ENCODE data around the gene SYK.

DNA sequence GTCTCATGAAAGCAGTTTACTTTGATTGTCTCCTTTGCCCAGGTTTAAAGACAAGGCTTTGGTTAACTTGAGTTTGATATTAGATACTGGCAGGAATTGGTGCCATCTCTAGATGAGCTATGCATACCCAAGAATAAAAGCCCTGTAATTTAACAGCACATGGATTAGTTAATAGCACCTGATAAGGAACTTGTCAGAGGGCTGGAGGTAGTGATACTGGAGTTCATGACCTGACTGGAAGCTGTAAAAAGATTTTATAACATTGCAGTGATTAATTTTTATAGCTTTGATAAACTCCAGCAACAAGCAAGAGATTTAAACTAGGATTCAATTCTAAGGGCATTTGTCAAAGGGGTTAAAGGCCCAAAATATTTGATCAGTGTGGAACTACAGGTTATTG is 34.9 kb upstream of the SYK start:
- TF ChIP-seq SMC3 (IDR thresholded peaks at IDR 0.05; ENCODE audit: low read depth, low read length) (no peak), POLR2A (IDR thresholded peaks at IDR 0.05; ENCODE audit: low read depth, low read length) (no peak), RAD21 (IDR thresholded peaks at IDR 0.05; ENCODE audit: low read length) (no peak), MXI1 (IDR thresholded peaks at IDR 0.05; ENCODE audit: borderline replicate concordance, low read depth, low read length) (no peak), NFE2L2 (IDR thresholded peaks at IDR 0.05; ENCODE audit: low read depth, low read length) (no peak), RFX5 (IDR thresholded peaks at IDR 0.05; ENCODE audit: low read depth, low read length) (no peak), MAFK (IDR thresholded peaks at IDR 0.05; ENCODE audit: low read depth, low read length) (no peak)
- TF ChIP-seq, protein P1, sequence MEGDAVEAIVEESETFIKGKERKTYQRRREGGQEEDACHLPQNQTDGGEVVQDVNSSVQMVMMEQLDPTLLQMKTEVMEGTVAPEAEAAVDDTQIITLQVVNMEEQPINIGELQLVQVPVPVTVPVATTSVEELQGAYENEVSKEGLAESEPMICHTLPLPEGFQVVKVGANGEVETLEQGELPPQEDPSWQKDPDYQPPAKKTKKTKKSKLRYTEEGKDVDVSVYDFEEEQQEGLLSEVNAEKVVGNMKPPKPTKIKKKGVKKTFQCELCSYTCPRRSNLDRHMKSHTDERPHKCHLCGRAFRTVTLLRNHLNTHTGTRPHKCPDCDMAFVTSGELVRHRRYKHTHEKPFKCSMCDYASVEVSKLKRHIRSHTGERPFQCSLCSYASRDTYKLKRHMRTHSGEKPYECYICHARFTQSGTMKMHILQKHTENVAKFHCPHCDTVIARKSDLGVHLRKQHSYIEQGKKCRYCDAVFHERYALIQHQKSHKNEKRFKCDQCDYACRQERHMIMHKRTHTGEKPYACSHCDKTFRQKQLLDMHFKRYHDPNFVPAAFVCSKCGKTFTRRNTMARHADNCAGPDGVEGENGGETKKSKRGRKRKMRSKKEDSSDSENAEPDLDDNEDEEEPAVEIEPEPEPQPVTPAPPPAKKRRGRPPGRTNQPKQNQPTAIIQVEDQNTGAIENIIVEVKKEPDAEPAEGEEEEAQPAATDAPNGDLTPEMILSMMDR (conservative IDR thresholded peaks at IDR 0.05; ENCODE audit: low read depth, low read length) = no peak
- TF ChIP-seq, protein P2, sequence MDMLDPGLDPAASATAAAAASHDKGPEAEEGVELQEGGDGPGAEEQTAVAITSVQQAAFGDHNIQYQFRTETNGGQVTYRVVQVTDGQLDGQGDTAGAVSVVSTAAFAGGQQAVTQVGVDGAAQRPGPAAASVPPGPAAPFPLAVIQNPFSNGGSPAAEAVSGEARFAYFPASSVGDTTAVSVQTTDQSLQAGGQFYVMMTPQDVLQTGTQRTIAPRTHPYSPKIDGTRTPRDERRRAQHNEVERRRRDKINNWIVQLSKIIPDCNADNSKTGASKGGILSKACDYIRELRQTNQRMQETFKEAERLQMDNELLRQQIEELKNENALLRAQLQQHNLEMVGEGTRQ (IDR thresholded peaks at IDR 0.05; ENCODE audit: low read depth, low read length) = no peak
